Mesenchymal stem cell (in vitro differentiated cells and primary cell): ENCODE data around the gene TNS1.

Source experiments
- DNase-seq: peaks from one replicate; pipeline ENCODE4 v3.0.0-alpha.2; 2013
- H2AFZ ChIP-seq: one replicate; pipeline ENCODE4 v1.6.1; 2013; ENCODE audit warnings: low read depth, mild to moderate bottlenecking, control low read depth, inconsistent platforms, low read length, moderate library complexity
- H2AK5ac ChIP-seq: 2 replicates; pipeline ENCODE4 v1.6.1; 2013; ENCODE audit warnings: low read length, moderate library complexity, mild to moderate bottlenecking, inconsistent platforms; ENCODE audit not compliant: severe bottlenecking
- H2BK120ac ChIP-seq: one replicate; pipeline ENCODE4 v1.6.1; 2013; ENCODE audit warnings: low read depth, mild to moderate bottlenecking, inconsistent platforms, low read length, moderate library complexity
- H2BK12ac ChIP-seq, 2 experiments: one replicate each; pipeline ENCODE4 v1.6.1; 2013; ENCODE audit warnings: inconsistent platforms in 2 of 2, low read length in 2 of 2, mild to moderate bottlenecking in 2 of 2, moderate library complexity in 2 of 2, control low read depth in 1 of 2
- H2BK15ac ChIP-seq: one replicate; pipeline ENCODE4 v1.6.1; 2013; ENCODE audit warnings: mild to moderate bottlenecking, low read depth, inconsistent platforms; ENCODE audit not compliant: poor library complexity, severe bottlenecking
- H2BK5ac ChIP-seq: 2 replicates; pipeline ENCODE4 v1.6.1; 2013; ENCODE audit warnings: low read depth, mild to moderate bottlenecking, low read length, control low read depth, inconsistent platforms; ENCODE audit not compliant: poor library complexity, severe bottlenecking
- H3K14ac ChIP-seq, 2 experiments: one replicate each; pipeline ENCODE4 v1.6.1; 2013; ENCODE audit warnings: inconsistent platforms in 2 of 2, low read length in 2 of 2, control low read depth in 1 of 2, mild to moderate bottlenecking in 1 of 2, moderate library complexity in 1 of 2
- H3K18ac ChIP-seq, 2 experiments: one replicate each; pipeline ENCODE4 v1.6.1; 2013; ENCODE audit warnings: inconsistent platforms in 2 of 2, low read length in 2 of 2, control low read depth in 1 of 2, low read depth in 1 of 2, mild to moderate bottlenecking in 1 of 2
- H3K23ac ChIP-seq, 2 experiments: one replicate each; pipeline ENCODE4 v1.6.1; 2013; ENCODE audit warnings: inconsistent platforms in 2 of 2, low read length in 2 of 2, mild to moderate bottlenecking in 2 of 2, moderate library complexity in 2 of 2, control low read depth in 1 of 2
- H3K27ac ChIP-seq: 2 replicates; pipeline ENCODE4 v1.5.1; 2013; ENCODE audit warnings: mild to moderate bottlenecking, moderate library complexity, low read length, control low read depth, inconsistent platforms; ENCODE audit not compliant: poor library complexity, severe bottlenecking
- H3K27me3 ChIP-seq, 2 experiments: 2 replicates each; pipeline versions ENCODE4 v1.6.1 to v1.7.0; 2013; ENCODE audit warnings: low read length in 2 of 2, mild to moderate bottlenecking in 2 of 2, moderate library complexity in 2 of 2, control low read depth in 1 of 2, inconsistent platforms in 1 of 2; ENCODE audit not compliant: control insufficient read depth in 1 of 2, insufficient read depth in 1 of 2
- H3K36me3 ChIP-seq, 2 experiments: 2 replicates each; pipeline versions ENCODE4 v1.6.1 to v1.7.0; 2013; ENCODE audit warnings: low read length in 2 of 2, control low read depth in 1 of 2, inconsistent platforms in 1 of 2, low read depth in 1 of 2, mild to moderate bottlenecking in 1 of 2; ENCODE audit not compliant: insufficient read depth in 2 of 2, control insufficient read depth in 1 of 2
- H3K4ac ChIP-seq, 2 experiments: one replicate each; pipeline ENCODE4 v1.6.1; 2013; ENCODE audit warnings: inconsistent platforms in 2 of 2, low read length in 2 of 2, mild to moderate bottlenecking in 2 of 2, moderate library complexity in 2 of 2, control low read depth in 1 of 2, low read depth in 1 of 2
- H3K4me1 ChIP-seq: 2 replicates; pipeline ENCODE4 v1.6.1; 2013; ENCODE audit warnings: low read depth, low read length, control low read depth; ENCODE audit not compliant: control insufficient read depth, insufficient read depth
- H3K4me2 ChIP-seq: 2 replicates; pipeline ENCODE4 v1.6.1; 2013; ENCODE audit warnings: low read length, mild to moderate bottlenecking, inconsistent platforms; ENCODE audit not compliant: poor library complexity, severe bottlenecking
- H3K4me3 ChIP-seq, 2 experiments: 2 replicates each; pipeline versions ENCODE4 v1.5.1 to v1.7.0; 2013; ENCODE audit warnings: low read length in 2 of 2, mild to moderate bottlenecking in 2 of 2, control low read depth in 1 of 2, low read depth in 1 of 2; ENCODE audit not compliant: insufficient read depth in 1 of 2
- H3K79me1 ChIP-seq: replicated peaks from 2 replicates; pipeline ENCODE4 v1.6.1; 2013; ENCODE audit warnings: mild to moderate bottlenecking, control low read depth, low read length, inconsistent platforms; ENCODE audit not compliant: poor library complexity, severe bottlenecking
- H3K9ac ChIP-seq: 2 replicates; pipeline ENCODE4 v1.7.0; 2013; ENCODE audit warnings: mild to moderate bottlenecking, low read length, moderate library complexity
- H3K9me3 ChIP-seq: 2 replicates; pipeline ENCODE4 v1.7.0; 2013; ENCODE audit warnings: mild to moderate bottlenecking, low read length; ENCODE audit not compliant: control insufficient read depth
- H4K8ac ChIP-seq: one replicate; pipeline ENCODE4 v1.6.1; 2013; ENCODE audit warnings: inconsistent platforms, mild to moderate bottlenecking, low read length, moderate library complexity
- H4K91ac ChIP-seq: one replicate; pipeline ENCODE4 v1.6.1; 2013; ENCODE audit warnings: mild to moderate bottlenecking, low read length, inconsistent platforms
- WGBS: methylation state at CpG from one replicate; pipeline ENCODE4 v1.1.7; 2013; ENCODE audit warnings: mixed read lengths; 5-methylcytosine and 5-hydroxymethylcytosine counted together

TNS1 gene

GRCh38 chr2:217905896-217906295 lies 96.9 kb downstream of the TNS1 start:
- DNase-seq = no peak
- Histone ChIP-seq H2BK12ac (no peak overlapping the region), H4K91ac (no peak overlapping the region), H3K79me1 (peaks cover 43% of the 10 kb centered on the region), H3K14ac (no peak overlapping the region), H3K27ac (no peak overlapping the region), H3K27me3 (no peaks in the 10 kb centered on the region), H2AK5ac (no peak overlapping the region), H2BK120ac (no peak overlapping the region), H3K36me3 (peaks cover 31 to 60% of the 10 kb centered on the region in 2 experiments), H3K9ac (no peak overlapping the region), H3K9me3 (no peaks in the 10 kb centered on the region), H2BK15ac (peak overlapping the region; percentile 33), H3K4me3 (no peak overlapping the region), H2BK5ac (no peak overlapping the region), H3K23ac (no peak overlapping the region), H3K4me2 (no peak overlapping the region), H3K4ac (no peak overlapping the region), H4K8ac (no peak overlapping the region), H3K18ac (no peak overlapping the region), H3K4me1 (peaks cover 33% of the 10 kb centered on the region), H2AFZ (no peak overlapping the region)
- 92% methylated on average over 9 of the region's 9 CpGs for WGBS

GRCh38 chr2:217905395-217905794 lies 97.4 kb downstream of the TNS1 start:
- no peak for DNase-seq
- Histone ChIP-seq H3K4me2 (no peak overlapping the region), H3K27me3 (no peaks in the 10 kb centered on the region), H3K9ac (no peak overlapping the region), H3K4me1 (peaks cover 29% of the 10 kb centered on the region), H3K4ac (no peak overlapping the region), H2BK5ac (no peak overlapping the region), H3K4me3 (no peak overlapping the region), H3K14ac (no peak overlapping the region), H2BK12ac (no peak overlapping the region), H3K9me3 (no peaks in the 10 kb centered on the region), H3K36me3 (peaks cover 36 to 61% of the 10 kb centered on the region in 2 experiments), H2BK120ac (no peak overlapping the region), H3K79me1 (peaks cover 39% of the 10 kb centered on the region), H3K18ac (no peak overlapping the region), H2AFZ (no peak overlapping the region), H4K8ac (no peak overlapping the region), H3K27ac (no peak overlapping the region), H2AK5ac (no peak overlapping the region), H3K23ac (no peak overlapping the region), H4K91ac (no peak overlapping the region), H2BK15ac (no peak overlapping the region)
- 93% methylated on average over 10 of the region's 10 CpGs for WGBS

GRCh38 chr2:217904614-217904965 lies 98.2 kb downstream of the TNS1 start:
- H3K18ac ChIP-seq = no peak overlapping the region
- peaks cover 37 to 69% of the 10 kb centered on the region in 2 experiments for H3K36me3 ChIP-seq
- no peak for DNase-seq
- H2BK15ac ChIP-seq = no peak overlapping the region
- no peak overlapping the region for H3K4ac ChIP-seq
- no peak overlapping the region for H2AFZ ChIP-seq
- WGBS = 81% methylated on average over 5 of the region's 5 CpGs
- H2BK120ac ChIP-seq = no peak overlapping the region
- H3K9me3 ChIP-seq = no peaks in the 10 kb centered on the region
- no peak overlapping the region for H2BK5ac ChIP-seq
- H3K4me3 ChIP-seq = no peak overlapping the region
- H3K79me1 ChIP-seq = peaks cover 33% of the 10 kb centered on the region
- H3K9ac ChIP-seq = peak overlapping the region; percentile 19
- H3K4me1 ChIP-seq = peaks cover 29% of the 10 kb centered on the region
- no peak overlapping the region for H3K14ac ChIP-seq
- H4K8ac ChIP-seq = no peak overlapping the region
- no peaks in the 10 kb centered on the region for H3K27me3 ChIP-seq
- no peak overlapping the region for H2BK12ac ChIP-seq
- no peak overlapping the region for H4K91ac ChIP-seq
- H2AK5ac ChIP-seq = no peak overlapping the region
- H3K4me2 ChIP-seq = no peak overlapping the region
- H3K27ac ChIP-seq = no peak overlapping the region
- H3K23ac ChIP-seq = no peak overlapping the region

- Histone ChIP-seq H2BK5ac (no peak overlapping the region), H3K27me3 (no peaks in the 10 kb centered on the region), H3K9ac (peak overlapping the region; percentile 19), H2AK5ac (peak overlapping the region; percentile 12), H3K4me3 (no peak overlapping the region), H3K23ac (no peak overlapping the region), H4K8ac (no peak overlapping the region), H3K27ac (no peak overlapping the region), H3K9me3 (no peaks in the 10 kb centered on the region), H3K4ac (no peak overlapping the region), H2BK12ac (peak overlapping the region in 1 of 2 experiments; percentile 10), H2BK120ac (no peak overlapping the region), H2BK15ac (no peak overlapping the region), H3K36me3 (peaks cover 37 to 68% of the 10 kb centered on the region in 2 experiments), H3K79me1 (peaks cover 30% of the 10 kb centered on the region), H3K4me2 (no peak overlapping the region), H2AFZ (no peak overlapping the region), H3K18ac (no peak overlapping the region), H3K14ac (no peak overlapping the region), H4K91ac (no peak overlapping the region), H3K4me1 (peaks cover 35% of the 10 kb centered on the region)
- peak; percentile 28 for DNase-seq
- WGBS = 58% methylated on average over 11 of the region's 11 CpGs
Measured at GRCh38 chr2:217903859-217904613, 98.8 kb downstream of the TNS1 start.
